Measurements from ENCODE around the gene KRTAP4-16.
"Not testable (repeated sequence)": the region's sequence is repeated elsewhere in the genome, so short reads cannot be mapped to it uniquely, and the experiment has no call there.

Gene KRTAP4-16

GRCh38 chr17:41101586-41102259 is at the start of gene KRTAP4-16:
KRTAP4-16 (minus strand) TSS chr17:41102209; CDS start chr17:41102209, 0 bp downstream.
- no peak for DNase-seq

- DNase-seq, result no peak
Observed at GRCh38 chr17:41151525-41151924, 49.5 kb upstream of the KRTAP4-16 start.

- DNase-seq, result no peak
Observed at GRCh38 chr17:41150026-41150425, 48.0 kb upstream of the KRTAP4-16 start.

GRCh38 chr17:41149652-41149985 is 47.6 kb upstream of the KRTAP4-16 start, which contains the start of gene KRTAP4-5:
KRTAP4-5 (minus strand) TSS chr17:41149825; CDS start chr17:41149767, 58 bp downstream.
- no peak for DNase-seq

- DNase-seq, result not testable (repeated sequence)
Observed at GRCh38 chr17:41148971-41149651, 47.1 kb upstream of the KRTAP4-16 start.

- DNase-seq, result no peak
Observed at GRCh38 chr17:41147531-41148204, 45.7 kb upstream of the KRTAP4-16 start.

- DNase-seq, result no peak
Observed at GRCh38 chr17:41145261-41145660, 43.3 kb upstream of the KRTAP4-16 start.

- DNase-seq, result no peak
Observed at GRCh38 chr17:41144846-41145245, 42.8 kb upstream of the KRTAP4-16 start.

- DNase-seq, result no peak
Observed at GRCh38 chr17:41141361-41141760, 39.4 kb upstream of the KRTAP4-16 start.

GRCh38 chr17:41140360-41141131 is 38.5 kb upstream of the KRTAP4-16 start, which contains the start of gene KRTAP4-6:
KRTAP4-6 (minus strand) TSS chr17:41140544; CDS start chr17:41140487, 57 bp downstream.
- DNase-seq, result no peak

- DNase-seq, result not testable (repeated sequence)
Observed at GRCh38 chr17:41139865-41140264, 37.9 kb upstream of the KRTAP4-16 start.

GRCh38 chr17:41133880-41134735 is 32.1 kb upstream of the KRTAP4-16 start:
- DNase-seq, result no peak

GRCh38 chr17:41131979-41132378 is 30.0 kb upstream of the KRTAP4-16 start:
- no peak for DNase-seq

GRCh38 chr17:41127371-41127770 is 25.4 kb upstream of the KRTAP4-16 start:
- DNase-seq, result no peak

- no peak for DNase-seq
Observed at GRCh38 chr17:41126412-41126811, 24.4 kb upstream of the KRTAP4-16 start.

- no peak for DNase-seq
Observed at GRCh38 chr17:41125064-41125463, 23.1 kb upstream of the KRTAP4-16 start.

GRCh38 chr17:41123991-41124371 is 22.0 kb upstream of the KRTAP4-16 start, which contains the start of gene KRTAP4-12:
KRTAP4-12 (minus strand) TSS chr17:41124182; CDS start chr17:41124122, 60 bp downstream.
- DNase-seq, result not testable (repeated sequence)

GRCh38 chr17:41123292-41123990 is 21.4 kb upstream of the KRTAP4-16 start:
- DNase-seq, result peak in 1 of 2 donors; percentile 4

- no peak for DNase-seq
Observed at GRCh38 chr17:41121742-41122141, 19.7 kb upstream of the KRTAP4-16 start.

GRCh38 chr17:41119696-41120690 is 18.0 kb upstream of the KRTAP4-16 start:
- DNase-seq, result peak; percentile 26 to 34
